HG03432 (cell line): Measurements from ENCODE around the gene GPR176.
A peak's percentile ranks its signal among the peaks of the same experiment; 100 is the strongest.
"Not testable (repeated sequence)": the region's sequence is repeated elsewhere in the genome, so short reads cannot be mapped to it uniquely, and the experiment has no call there.

Experiments
- ATAC-seq: cut with Tn5 transposase; IDR thresholded peaks from one replicate; pipeline ENCODE4 v1.9.1; 2021; ENCODE audit warnings: mild to moderate bottlenecking, moderate library complexity; ENCODE audit not compliant: unreplicated experiment

The GPR176 gene

DNA sequence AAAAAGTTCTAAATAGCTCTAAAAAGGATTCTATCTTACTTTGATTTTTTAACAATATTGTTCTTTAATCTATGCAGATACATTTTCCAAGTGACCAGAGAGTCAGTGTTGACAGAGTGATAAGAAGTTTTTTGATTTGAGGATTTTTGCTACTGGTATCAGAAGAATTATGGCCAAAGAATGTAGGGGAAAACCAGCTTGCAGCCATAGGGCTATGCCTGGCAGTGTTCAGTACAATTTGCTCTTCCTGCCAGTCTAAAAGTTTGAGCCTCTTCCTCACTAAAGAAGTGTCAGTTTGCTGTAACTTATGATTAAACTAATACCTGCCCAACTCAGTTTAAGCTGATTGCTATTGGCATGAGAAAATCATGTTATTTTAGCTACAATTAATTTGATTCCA lies 102.2 kb downstream of the GPR176 start:
- no peak for ATAC-seq

DNA sequence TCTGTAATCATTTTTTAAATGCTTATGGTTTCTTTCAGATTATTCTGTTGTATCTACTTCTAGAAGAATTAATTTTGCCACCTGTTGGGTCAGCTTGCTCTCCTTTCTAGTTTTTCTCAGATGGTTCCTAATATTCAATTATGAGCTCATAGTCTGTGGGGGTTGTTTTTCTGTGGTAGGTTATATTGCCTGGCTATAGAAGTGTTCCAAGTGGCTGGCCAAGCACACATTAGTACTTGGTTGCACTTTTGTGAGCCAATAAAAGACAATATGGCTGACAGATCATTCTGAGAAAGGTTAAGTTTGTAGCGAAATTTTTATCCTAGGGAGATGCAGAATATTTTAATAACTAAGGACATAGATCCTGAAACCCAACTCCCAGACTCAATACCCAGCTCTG lies 105.6 kb downstream of the GPR176 start:
- no peak for ATAC-seq

- ATAC-seq = not testable (repeated sequence)
These were observed 107.4 kb downstream of the GPR176 start for GRCh38 chr15:39812651-39813050.

DNA sequence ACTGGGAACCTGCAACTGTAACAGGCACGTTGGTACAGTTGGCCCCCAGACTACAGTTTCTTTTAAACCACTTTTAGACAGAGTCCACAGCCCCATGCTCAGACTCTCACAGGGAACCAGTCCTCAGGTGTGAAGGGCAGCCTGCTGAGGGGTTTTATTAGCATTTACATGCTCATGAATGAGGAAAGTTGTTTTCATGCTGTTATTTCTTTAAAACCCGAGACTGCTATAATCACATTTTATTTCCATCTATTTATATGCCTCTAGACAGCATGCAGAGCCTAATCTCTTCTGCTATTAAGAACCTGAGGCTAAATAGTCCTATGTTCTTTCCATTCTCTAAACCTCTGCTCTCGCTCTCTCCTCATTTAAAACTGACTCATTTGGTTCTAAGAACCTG lies 111.2 kb downstream of the GPR176 start:
- no peak for ATAC-seq

GRCh38 chr15:39807791-39808190 lies 112.3 kb downstream of the GPR176 start:
- ATAC-seq = no peak

GRCh38 chr15:39804026-39804425 lies 116.0 kb downstream of the GPR176 start:
- ATAC-seq = no peak

- ATAC-seq = no peak
These were observed 117.0 kb downstream of the GPR176 start for GRCh38 chr15:39803016-39803415.

DNA sequence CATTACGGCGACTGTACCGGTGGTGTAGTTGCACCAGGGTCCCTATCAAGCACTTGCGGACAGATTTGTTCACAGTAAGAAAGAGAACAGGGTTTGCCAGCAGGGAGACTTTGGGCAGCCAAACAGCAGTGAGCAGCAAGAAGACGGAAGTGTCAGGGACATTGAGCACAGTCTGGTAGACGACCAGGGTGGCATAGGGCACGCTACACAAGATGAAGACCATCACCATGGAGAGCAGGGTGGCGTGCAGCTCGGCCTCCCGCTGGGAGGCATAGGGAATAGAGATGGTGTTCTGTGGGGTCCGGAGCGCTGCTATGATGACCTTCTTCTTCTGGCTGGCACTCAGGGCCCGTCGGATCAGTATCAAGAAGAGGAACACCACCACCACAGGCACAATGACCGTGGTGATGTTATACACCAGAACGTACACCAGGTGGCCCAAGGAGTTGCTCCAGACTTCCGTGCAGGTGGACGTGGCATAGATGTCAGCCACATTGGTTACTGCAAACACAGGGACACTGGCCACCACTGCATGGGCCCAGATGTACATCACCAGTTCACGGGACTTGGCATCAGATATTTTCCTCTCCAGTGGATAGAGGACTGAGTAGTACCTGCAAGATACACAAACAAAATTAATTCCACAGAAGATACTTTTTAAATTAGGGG lies 118.3 kb downstream of the GPR176 start:
- no peak for ATAC-seq

DNA sequence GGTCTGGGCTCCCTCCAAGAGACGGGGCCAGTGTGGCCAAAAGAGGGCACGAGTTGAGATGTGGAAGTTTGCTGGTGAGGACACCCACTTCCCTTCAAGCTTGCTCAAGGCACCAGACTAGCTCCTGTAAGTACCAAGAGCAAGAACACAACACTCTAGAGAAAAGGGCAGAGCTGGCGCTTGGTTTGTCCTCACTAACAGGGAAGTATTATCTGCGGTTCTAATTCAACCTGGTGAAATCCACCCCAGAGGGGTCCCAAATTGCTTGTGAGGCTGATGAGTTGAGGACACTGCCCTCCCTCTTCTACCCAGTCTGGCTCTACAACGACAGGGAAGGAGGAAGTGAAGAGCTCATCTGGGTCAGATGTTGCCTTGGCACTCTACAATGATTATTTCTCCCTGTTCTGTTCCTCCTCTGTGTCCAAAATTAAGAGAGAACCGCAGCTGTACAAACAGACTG lies 120.5 kb downstream of the GPR176 start:
- ATAC-seq = no peak

DNA sequence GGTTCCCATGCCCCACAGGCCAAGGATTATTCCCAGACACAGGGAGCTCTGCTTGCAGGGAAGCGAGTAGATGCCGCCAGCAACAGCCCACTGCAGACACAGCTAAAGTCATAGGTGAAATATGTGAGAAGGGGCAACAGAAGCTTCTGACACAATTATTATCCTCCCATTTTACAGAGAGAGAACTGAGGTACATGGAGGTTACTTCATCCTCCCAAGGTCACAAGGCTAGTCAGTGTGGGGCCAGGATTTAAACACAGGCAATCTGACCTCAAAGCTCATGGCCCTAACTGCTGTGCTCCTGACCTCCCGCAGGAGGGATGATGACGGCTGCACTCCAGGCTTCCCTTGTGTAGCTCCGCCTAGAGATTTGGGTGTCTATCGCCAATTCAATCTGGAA lies 121.7 kb downstream of the GPR176 start:
- no peak for ATAC-seq

DNA sequence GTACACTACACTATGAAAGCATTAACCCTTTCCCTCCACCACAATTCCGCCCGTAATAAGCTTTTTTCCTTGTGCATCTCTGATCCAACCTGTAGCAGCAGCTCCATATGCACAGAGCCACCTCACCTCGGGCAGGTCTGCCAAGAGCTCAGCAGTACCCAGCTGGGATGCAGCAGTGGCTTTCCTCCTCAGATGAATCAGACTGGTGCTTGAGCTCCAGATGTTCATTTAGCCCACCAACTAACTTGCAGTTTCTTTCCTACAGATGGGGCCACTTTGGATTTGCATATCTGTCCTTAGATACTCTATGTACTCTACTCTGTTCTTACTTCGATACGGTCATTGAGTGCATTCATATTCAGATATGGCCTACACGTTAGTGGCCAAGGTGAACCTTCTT lies 122.7 kb downstream of the GPR176 start:
- peak; percentile 50 for ATAC-seq

- ATAC-seq = no peak
These were observed 123.5 kb downstream of the GPR176 start for GRCh38 chr15:39796601-39797000.

- ATAC-seq = no peak
These were observed 124.6 kb downstream of the GPR176 start for GRCh38 chr15:39795486-39795885.

DNA sequence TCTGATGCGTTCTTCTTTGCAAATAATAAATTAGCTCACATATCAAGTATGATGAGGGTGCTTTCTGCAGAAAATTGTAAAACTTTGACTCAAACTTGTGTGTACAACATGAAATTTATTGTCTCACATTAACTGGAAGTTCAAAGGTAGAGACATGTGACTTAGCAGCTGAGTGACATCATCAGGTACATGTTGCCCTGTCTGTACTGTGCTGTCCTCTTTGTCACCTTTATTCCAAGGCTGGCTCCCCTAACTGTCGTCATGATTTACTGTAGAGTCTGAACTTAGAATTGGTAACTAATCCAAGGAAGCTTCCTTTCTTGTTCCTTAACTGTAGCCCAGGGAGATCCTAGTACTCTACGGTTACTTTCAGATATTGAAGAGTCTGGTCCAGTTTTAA lies 125.1 kb downstream of the GPR176 start:
- no peak for ATAC-seq

- ATAC-seq = no peak
These were observed 126.1 kb downstream of the GPR176 start for GRCh38 chr15:39793923-39794322.

GRCh38 chr15:39792844-39793335 lies 127.2 kb downstream of the GPR176 start:
- no peak for ATAC-seq

- no peak for ATAC-seq
These were observed 127.8 kb downstream of the GPR176 start for GRCh38 chr15:39792025-39792843.

GRCh38 chr15:39789736-39790135 lies 130.3 kb downstream of the GPR176 start:
- ATAC-seq = no peak

DNA sequence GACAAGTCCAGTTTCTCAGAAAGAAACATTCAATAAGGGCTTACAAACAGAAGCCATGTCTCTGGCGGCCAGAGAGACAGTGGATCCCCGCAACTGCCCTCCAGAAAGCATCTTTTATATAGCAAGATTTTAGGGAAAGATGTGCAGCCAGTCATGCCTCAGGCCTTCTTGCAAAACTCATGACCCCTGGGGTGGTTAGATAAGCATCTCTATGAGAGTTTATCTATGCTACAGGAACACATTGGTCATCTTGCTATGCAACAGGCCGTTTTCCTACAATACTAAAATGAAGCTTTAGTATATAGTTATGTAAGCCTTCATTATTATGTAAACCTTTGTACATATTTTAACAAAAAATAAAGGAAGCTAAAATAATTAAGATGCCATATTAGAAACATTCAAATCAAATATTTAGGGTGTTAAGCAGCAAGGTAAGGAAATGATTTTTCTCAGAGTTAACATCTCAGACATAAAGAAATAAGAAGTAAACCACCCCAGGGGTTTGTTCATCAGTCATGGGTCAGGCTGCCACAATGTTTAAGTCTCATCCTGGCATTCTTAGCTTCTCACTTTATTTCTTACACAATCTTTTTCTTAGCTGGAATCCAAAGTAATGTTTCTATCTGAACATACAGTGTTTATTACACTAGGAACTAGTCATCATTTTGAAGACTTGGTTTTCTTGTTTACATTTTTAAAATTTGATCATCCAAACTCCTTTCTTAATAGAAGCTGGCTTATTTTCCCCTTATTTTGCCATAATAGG lies 131.1 kb downstream of the GPR176 start:
- no peak for ATAC-seq

DNA sequence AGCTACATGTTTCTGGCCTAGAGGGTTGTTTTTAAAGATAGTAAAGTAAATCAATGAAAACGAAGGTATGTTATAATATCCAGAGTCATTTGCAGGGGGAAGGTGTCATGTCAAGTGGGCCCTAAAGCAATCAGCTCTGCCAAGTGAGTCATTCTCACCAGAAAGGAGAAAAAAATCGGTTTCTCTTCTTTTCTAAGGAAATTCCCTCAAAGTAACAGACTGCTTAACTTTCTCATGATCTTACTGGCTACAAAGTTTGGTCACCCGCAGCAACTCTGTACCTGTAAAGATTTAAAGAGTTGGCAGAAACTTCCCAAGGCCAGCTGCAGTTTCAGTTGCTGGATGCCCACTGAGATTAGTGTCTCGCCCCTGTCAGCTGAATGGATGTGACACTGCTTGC lies 132.0 kb downstream of the GPR176 start:
- peak; percentile 50 for ATAC-seq

GRCh38 chr15:39787479-39787878 lies 132.6 kb downstream of the GPR176 start:
- no peak for ATAC-seq
